ENCODE data around the gene WNT11. TPM values are rescaled to one million over a fixed set of nuclear protein-coding genes. Genes with fewer than 3 reads are reported as not detected.
A peak's percentile ranks its signal among the peaks of the same experiment; 100 is the strongest.

Gene WNT11
- total and polyA plus RNA-seq, 2 of the 13 experiments (the other 11 are each of a cell fraction or from before 2014, with no cell fraction given), result 0.34 to 0.66 TPM

DNA sequence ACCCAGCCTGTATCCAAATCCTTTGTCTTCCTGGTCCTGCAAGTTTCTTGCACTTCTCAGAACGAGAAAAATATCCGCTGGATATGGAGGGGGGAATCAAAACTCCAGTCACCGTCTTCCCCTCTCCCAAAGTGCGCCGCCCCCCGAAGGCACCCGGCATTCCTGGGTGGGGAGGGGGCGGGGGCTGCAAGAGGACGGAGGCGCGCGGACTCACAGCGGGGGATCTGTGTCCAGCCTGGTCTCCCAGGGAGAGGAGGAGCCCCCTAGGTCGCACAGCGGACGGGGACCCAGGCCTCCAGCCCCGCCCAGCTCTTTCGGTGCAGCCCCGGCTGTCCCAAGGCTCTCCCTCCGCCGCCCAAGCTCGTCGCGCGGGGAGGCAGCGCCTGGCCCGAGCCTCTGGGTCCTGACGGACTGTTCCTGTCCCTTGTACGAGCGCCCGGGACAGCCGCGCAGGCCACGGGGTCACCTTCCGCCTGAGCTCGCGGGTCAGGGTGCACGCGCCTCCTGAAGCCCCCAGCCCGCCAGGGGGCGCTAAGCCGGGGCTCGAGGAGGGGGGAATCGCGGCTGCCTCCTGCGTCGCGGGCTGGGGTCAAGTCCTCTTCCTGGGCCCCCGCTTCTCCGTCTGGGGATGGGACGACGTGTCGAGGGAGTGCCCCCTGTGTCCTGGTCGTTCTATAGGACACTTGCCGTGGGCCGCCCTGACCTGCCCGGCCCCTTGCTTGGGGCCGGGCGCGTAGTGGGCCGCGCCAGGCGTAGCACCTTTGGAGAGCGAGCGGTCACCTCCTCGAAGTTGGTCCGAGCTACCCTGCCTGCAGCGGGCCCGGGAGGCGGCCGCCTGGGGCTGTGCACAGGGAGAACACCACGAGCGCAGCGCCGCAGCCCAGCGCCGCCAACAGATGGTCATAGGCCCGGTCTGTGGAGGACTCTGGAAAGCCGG is 2.4 kb upstream of the WNT11 start (continued):
- TF ChIP-seq, protein P1, sequence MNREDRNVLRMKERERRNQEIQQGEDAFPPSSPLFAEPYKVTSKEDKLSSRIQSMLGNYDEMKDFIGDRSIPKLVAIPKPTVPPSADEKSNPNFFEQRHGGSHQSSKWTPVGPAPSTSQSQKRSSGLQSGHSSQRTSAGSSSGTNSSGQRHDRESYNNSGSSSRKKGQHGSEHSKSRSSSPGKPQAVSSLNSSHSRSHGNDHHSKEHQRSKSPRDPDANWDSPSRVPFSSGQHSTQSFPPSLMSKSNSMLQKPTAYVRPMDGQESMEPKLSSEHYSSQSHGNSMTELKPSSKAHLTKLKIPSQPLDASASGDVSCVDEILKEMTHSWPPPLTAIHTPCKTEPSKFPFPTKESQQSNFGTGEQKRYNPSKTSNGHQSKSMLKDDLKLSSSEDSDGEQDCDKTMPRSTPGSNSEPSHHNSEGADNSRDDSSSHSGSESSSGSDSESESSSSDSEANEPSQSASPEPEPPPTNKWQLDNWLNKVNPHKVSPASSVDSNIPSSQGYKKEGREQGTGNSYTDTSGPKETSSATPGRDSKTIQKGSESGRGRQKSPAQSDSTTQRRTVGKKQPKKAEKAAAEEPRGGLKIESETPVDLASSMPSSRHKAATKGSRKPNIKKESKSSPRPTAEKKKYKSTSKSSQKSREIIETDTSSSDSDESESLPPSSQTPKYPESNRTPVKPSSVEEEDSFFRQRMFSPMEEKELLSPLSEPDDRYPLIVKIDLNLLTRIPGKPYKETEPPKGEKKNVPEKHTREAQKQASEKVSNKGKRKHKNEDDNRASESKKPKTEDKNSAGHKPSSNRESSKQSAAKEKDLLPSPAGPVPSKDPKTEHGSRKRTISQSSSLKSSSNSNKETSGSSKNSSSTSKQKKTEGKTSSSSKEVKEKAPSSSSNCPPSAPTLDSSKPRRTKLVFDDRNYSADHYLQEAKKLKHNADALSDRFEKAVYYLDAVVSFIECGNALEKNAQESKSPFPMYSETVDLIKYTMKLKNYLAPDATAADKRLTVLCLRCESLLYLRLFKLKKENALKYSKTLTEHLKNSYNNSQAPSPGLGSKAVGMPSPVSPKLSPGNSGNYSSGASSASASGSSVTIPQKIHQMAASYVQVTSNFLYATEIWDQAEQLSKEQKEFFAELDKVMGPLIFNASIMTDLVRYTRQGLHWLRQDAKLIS (CRISPR knock-in tag; IDR thresholded peaks at IDR 0.05), result no peak
- TF ChIP-seq ZKSCAN1 (IDR thresholded peaks at IDR 0.05; ENCODE audit: low read length), result no peak
- no peak for TF ChIP-seq ZNF296 (CRISPR knock-in tag; conservative IDR thresholded peaks at IDR 0.05)
- TF ChIP-seq SRF (IDR thresholded peaks at IDR 0.05; ENCODE audit: low read depth, low read length), result no peak
- TF ChIP-seq, protein P2, sequence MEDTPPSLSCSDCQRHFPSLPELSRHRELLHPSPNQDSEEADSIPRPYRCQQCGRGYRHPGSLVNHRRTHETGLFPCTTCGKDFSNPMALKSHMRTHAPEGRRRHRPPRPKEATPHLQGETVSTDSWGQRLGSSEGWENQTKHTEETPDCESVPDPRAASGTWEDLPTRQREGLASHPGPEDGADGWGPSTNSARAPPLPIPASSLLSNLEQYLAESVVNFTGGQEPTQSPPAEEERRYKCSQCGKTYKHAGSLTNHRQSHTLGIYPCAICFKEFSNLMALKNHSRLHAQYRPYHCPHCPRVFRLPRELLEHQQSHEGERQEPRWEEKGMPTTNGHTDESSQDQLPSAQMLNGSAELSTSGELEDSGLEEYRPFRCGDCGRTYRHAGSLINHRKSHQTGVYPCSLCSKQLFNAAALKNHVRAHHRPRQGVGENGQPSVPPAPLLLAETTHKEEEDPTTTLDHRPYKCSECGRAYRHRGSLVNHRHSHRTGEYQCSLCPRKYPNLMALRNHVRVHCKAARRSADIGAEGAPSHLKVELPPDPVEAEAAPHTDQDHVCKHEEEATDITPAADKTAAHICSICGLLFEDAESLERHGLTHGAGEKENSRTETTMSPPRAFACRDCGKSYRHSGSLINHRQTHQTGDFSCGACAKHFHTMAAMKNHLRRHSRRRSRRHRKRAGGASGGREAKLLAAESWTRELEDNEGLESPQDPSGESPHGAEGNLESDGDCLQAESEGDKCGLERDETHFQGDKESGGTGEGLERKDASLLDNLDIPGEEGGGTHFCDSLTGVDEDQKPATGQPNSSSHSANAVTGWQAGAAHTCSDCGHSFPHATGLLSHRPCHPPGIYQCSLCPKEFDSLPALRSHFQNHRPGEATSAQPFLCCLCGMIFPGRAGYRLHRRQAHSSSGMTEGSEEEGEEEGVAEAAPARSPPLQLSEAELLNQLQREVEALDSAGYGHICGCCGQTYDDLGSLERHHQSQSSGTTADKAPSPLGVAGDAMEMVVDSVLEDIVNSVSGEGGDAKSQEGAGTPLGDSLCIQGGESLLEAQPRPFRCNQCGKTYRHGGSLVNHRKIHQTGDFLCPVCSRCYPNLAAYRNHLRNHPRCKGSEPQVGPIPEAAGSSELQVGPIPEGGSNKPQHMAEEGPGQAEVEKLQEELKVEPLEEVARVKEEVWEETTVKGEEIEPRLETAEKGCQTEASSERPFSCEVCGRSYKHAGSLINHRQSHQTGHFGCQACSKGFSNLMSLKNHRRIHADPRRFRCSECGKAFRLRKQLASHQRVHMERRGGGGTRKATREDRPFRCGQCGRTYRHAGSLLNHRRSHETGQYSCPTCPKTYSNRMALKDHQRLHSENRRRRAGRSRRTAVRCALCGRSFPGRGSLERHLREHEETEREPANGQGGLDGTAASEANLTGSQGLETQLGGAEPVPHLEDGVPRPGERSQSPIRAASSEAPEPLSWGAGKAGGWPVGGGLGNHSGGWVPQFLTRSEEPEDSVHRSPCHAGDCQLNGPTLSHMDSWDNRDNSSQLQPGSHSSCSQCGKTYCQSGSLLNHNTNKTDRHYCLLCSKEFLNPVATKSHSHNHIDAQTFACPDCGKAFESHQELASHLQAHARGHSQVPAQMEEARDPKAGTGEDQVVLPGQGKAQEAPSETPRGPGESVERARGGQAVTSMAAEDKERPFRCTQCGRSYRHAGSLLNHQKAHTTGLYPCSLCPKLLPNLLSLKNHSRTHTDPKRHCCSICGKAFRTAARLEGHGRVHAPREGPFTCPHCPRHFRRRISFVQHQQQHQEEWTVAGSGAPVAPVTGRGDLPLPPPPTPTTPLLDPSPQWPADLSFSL (CRISPR knock-in tag; IDR thresholded peaks at IDR 0.05), result no peak
- TF ChIP-seq CEBPB (IDR thresholded peaks at IDR 0.05; ENCODE audit: borderline replicate concordance, low read depth, low read length), result no peak
- TF ChIP-seq, protein P3, sequence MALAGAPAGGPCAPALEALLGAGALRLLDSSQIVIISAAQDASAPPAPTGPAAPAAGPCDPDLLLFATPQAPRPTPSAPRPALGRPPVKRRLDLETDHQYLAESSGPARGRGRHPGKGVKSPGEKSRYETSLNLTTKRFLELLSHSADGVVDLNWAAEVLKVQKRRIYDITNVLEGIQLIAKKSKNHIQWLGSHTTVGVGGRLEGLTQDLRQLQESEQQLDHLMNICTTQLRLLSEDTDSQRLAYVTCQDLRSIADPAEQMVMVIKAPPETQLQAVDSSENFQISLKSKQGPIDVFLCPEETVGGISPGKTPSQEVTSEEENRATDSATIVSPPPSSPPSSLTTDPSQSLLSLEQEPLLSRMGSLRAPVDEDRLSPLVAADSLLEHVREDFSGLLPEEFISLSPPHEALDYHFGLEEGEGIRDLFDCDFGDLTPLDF (CRISPR knock-in tag; IDR thresholded peaks at IDR 0.05), result 0 out of 2 replicates have a peak, but pooled peaks have one; percentile 14
- no peak for TF ChIP-seq CREM (IDR thresholded peaks at IDR 0.05)
- TF ChIP-seq CREM (CRISPR knock-in tag; IDR thresholded peaks at IDR 0.05), result no peak
- no peak for TF ChIP-seq FOXK2 (IDR thresholded peaks at IDR 0.05)
- no peak for TF ChIP-seq ZNF282 (IDR thresholded peaks at IDR 0.05; ENCODE audit: partially characterized antibody)
- TF ChIP-seq ZBTB1 (CRISPR knock-in tag; IDR thresholded peaks at IDR 0.05; ENCODE audit: borderline replicate concordance), result no peak
- TF ChIP-seq GATA4 (IDR thresholded peaks at IDR 0.05; ENCODE audit: borderline replicate concordance, low read depth), result no peak
- no peak for TF ChIP-seq SMAD1 (CRISPR knock-in tag; IDR thresholded peaks at IDR 0.05; ENCODE audit: borderline replicate concordance, low read depth)
- TF ChIP-seq, protein P4, sequence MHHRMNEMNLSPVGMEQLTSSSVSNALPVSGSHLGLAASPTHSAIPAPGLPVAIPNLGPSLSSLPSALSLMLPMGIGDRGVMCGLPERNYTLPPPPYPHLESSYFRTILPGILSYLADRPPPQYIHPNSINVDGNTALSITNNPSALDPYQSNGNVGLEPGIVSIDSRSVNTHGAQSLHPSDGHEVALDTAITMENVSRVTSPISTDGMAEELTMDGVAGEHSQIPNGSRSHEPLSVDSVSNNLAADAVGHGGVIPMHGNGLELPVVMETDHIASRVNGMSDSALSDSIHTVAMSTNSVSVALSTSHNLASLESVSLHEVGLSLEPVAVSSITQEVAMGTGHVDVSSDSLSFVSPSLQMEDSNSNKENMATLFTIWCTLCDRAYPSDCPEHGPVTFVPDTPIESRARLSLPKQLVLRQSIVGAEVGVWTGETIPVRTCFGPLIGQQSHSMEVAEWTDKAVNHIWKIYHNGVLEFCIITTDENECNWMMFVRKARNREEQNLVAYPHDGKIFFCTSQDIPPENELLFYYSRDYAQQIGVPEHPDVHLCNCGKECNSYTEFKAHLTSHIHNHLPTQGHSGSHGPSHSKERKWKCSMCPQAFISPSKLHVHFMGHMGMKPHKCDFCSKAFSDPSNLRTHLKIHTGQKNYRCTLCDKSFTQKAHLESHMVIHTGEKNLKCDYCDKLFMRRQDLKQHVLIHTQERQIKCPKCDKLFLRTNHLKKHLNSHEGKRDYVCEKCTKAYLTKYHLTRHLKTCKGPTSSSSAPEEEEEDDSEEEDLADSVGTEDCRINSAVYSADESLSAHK (CRISPR knock-in tag; IDR thresholded peaks at IDR 0.05; ENCODE audit: borderline replicate concordance), result no peak
